ENCODE measurements around the gene CES2. TPM values are rescaled to one million over a fixed set of nuclear protein-coding genes. Genes with fewer than 3 reads are reported as not detected.

CES2 gene
- total and polyA plus RNA-seq, 5 donors, result 32.4 to 47.6 (median 39.0) TPM

DNA sequence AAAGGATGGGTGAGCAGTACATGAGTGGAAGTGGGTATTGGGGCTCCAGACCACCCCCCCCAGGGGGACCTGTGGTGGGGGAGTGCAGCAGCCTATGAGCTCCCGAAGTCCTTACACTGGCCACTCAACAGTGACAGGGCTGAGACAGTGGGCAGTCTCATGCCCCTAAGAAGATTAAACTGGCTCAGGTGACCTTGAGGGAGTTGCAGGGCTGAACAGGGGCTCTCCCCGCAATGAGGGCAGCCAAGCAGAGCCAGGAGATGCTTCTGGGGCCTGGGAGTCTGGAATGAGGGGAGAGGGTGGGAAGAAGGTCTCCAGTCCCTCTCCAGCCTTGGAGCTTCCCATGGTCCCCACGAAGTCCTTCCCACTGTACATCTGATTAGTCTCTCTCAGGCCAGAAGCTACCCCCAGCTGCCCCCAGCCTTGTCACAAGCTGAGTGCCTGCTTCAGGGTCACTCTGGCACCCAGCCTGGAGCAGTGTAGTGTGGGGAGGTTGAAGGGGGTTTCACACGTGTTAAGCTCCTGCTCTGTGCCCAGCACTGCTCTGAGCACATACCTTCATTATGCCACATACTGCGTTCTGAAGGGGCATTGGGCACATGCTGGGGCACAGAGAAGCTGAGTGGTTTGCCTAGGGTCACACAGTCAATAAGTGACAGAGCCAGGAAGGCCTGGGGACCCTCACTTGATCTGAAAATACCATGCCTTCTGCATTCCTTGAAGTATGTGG is 15.6 kb upstream of the CES2 start:
- peak in 2 of 3 donors; percentile 19 to 68 for DNase-seq
- H3K4me3 ChIP-seq (ENCODE audit: low read length), result no peak overlapping the region
- ATAC-seq, result peak; percentile 1 to 19
- intact Hi-C loops (cut with DNase I), result no loop called here
- H3K27ac ChIP-seq (ENCODE audit: low read length), result peak overlapping the region; percentile 83
- no peaks in the 10 kb centered on the region for H3K9me3 ChIP-seq (ENCODE audit: control insufficient read depth, low read length)
- peaks cover 3% of the 10 kb centered on the region for H3K4me1 ChIP-seq (ENCODE audit: control insufficient read depth, insufficient read depth, low read length)
- no peaks in the 10 kb centered on the region for H3K27me3 ChIP-seq (ENCODE audit: control insufficient read depth, insufficient read depth)
- WGBS, result 50% methylated on average over 5 of the region's 5 CpGs

DNA sequence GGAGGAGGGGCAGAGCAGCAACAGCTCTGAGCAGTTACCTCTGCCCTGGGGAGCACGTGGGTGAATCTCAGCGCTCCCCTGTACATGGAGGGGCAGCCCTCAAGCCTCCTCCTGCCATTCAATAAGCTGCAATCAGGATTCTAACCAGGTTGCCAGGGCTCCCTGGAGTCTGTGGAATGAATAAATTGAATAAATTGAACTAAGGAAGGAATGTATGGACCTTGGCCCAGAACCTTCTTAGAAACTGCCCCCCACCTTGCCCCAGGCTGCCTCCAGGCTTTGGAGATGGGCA is 15.1 kb upstream of the CES2 start:
- H3K27ac ChIP-seq (ENCODE audit: low read length), result peak overlapping the region; percentile 83
- intact Hi-C loops (cut with DNase I), result no loop called here
- no peaks in the 10 kb centered on the region for H3K27me3 ChIP-seq (ENCODE audit: control insufficient read depth, insufficient read depth)
- peak in 1 of 3 donors; percentile 48 for DNase-seq
- no peak overlapping the region for H3K4me3 ChIP-seq (ENCODE audit: low read length)
- peaks cover 3% of the 10 kb centered on the region for H3K4me1 ChIP-seq (ENCODE audit: control insufficient read depth, insufficient read depth, low read length)
- 56% methylated on average over 2 of the region's 2 CpGs for WGBS
- H3K9me3 ChIP-seq (ENCODE audit: control insufficient read depth, low read length), result no peaks in the 10 kb centered on the region
- ATAC-seq, result peak in 1 of 2 donors; percentile 10

DNA sequence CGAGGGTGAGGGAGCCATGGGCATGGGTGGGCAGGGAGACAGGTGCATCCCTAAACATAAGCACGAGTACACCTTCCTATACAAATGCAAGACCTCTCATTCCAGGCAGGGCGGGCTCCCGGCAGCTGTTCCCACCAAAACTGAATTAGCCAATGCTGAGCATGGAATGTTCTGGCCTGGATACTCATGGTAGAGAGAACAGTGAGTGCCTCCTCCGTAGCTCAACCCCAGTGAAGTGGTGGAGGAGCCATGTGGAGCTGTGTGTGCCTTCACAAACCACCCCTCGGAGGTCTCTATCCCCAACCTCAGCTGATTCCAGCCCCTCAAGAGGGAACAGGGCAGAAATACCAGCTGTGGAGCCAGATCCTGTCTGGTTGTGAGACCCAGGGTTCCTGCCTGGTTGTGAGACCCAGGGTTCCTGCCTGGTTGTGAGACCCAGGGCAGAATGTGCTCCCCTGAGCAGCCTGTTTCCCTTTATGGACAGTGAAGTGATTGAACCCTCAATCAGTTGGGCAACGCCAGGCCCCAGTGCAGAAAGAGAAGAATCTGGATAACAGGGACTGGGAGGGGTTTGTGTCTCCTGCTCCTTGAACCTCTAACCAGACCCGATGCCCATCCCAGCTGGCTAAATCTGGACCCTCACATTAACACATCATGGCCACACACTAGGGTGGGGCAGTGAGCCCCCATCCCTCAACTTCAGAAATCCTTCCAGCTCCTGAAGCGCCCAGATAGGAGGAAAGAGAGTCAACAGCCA is 14.2 kb upstream of the CES2 start:
- Histone ChIP-seq H3K4me3 (ENCODE audit: low read length) (no peak overlapping the region), H3K27ac (ENCODE audit: low read length) (peak overlapping the region; percentile 85), H3K9me3 (ENCODE audit: control insufficient read depth, low read length) (no peaks in the 10 kb centered on the region), H3K4me1 (ENCODE audit: control insufficient read depth, insufficient read depth, low read length) (peaks cover 3% of the 10 kb centered on the region), H3K27me3 (ENCODE audit: control insufficient read depth, insufficient read depth) (no peaks in the 10 kb centered on the region)
- intact Hi-C loops (cut with DNase I), result no loop called here
- peak; percentile 5 to 6 for ATAC-seq
- peak in 1 of 3 donors; percentile 23 for DNase-seq
- 56% methylated on average over 9 of the region's 9 CpGs for WGBS

DNA sequence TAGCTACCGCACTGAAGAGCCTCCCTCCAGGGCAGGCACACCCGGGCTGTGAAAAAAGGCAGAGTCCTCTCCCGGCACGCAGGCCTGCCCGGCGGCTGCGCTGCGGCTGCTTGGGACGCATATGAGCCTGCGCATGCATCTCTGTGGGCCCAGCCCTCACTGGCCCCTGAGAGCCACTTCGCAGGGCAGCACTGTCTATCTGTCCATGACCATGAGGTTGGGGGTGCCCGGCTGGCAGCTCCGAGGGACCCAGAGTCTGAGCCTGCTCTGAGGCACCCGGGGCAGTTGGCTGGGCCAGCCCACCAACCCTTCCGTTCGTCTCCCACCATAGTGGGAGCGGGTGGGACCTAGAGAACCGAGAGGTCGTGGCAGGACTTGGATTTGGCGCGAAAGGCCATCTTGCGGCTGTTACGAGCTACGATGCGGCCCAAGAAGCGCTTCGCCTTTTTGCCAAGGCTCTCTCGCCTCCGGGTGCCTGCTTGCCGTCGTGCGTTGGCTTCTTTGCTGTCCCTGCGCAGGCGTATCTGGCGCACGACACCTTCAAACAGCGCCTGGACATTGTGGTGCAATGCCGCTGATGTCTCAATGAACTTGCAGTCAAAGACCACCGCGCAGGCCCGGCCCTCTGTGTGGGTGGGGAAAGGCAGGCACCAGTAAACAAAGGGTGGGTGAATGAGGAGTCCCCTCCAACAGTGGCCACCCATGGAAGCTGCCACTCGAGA is 13.4 kb upstream of the CES2 start:
- Histone ChIP-seq H3K27ac (ENCODE audit: low read length) (peak overlapping the region; percentile 54), H3K27me3 (ENCODE audit: control insufficient read depth, insufficient read depth) (no peaks in the 10 kb centered on the region), H3K4me1 (ENCODE audit: control insufficient read depth, insufficient read depth, low read length) (peaks cover 3% of the 10 kb centered on the region), H3K4me3 (ENCODE audit: low read length) (no peak overlapping the region), H3K9me3 (ENCODE audit: control insufficient read depth, low read length) (no peaks in the 10 kb centered on the region)
- ATAC-seq (no peak), DNase-seq (peak in 2 of 3 donors; percentile 68 to 79)
- WGBS, result 53% methylated on average over 42 of the region's 42 CpGs
- intact Hi-C loops (cut with DNase I), result no loop called here

DNA sequence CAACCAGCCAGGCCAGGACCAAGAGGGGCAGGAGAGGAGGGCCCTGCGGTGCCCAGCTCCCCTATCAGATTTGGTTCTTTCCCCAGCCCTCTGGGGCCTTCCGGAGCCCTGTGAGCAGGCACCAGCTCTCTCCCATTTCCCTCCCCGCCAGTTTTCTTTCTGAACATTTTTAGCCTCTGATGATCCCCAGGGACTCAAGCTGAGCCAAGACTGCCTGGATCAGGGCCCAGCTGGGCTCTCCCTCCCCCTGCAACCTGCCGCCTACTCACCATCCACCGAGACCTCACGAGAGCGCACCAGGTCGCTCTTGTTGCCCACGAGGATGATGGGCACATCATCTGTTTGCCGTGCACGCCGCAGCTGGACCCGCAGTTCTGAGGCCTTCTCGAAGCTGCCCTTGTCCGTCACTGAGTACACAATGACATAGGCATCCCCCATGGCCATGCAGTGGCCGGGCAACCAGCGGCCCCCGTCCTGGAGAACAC is 12.0 kb upstream of the CES2 start:
- peak overlapping the region; percentile 58 for H3K27ac ChIP-seq (ENCODE audit: low read length)
- 43% methylated on average over 18 of the region's 18 CpGs for WGBS
- intact Hi-C loops (cut with DNase I), result no loop called here
- peak in 2 of 3 donors; percentile 79 to 83 for DNase-seq
- peak in 1 of 2 donors; percentile 0 for ATAC-seq
- H3K27me3 ChIP-seq (ENCODE audit: control insufficient read depth, insufficient read depth), result no peaks in the 10 kb centered on the region
- peaks cover 7% of the 10 kb centered on the region for H3K4me1 ChIP-seq (ENCODE audit: control insufficient read depth, insufficient read depth, low read length)
- no peaks in the 10 kb centered on the region for H3K9me3 ChIP-seq (ENCODE audit: control insufficient read depth, low read length)
- H3K4me3 ChIP-seq (ENCODE audit: low read length), result peak overlapping the region; percentile 67

DNA sequence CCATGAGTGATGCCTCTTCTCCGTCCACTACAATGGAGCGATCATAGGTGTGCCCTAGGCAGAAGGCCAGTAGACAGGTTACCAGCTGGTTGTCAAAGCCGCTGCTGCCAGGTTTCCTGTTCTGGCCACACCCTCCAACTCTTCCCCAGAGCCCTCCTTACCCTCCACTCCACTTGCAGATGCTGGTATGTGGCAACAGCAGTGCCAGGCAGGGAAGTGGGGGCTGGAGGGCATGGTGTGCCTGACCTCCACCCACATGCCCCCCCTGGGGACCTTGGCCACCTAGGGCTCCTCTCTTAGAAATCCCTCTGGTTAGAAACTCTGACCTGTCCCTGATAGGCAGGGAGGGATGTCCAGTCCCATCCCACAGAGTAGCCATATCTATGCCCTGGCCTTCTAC is 11.4 kb upstream of the CES2 start:
- intact Hi-C loops (cut with DNase I), result no loop called here
- no peak for DNase-seq
- ATAC-seq, result no peak

DNA sequence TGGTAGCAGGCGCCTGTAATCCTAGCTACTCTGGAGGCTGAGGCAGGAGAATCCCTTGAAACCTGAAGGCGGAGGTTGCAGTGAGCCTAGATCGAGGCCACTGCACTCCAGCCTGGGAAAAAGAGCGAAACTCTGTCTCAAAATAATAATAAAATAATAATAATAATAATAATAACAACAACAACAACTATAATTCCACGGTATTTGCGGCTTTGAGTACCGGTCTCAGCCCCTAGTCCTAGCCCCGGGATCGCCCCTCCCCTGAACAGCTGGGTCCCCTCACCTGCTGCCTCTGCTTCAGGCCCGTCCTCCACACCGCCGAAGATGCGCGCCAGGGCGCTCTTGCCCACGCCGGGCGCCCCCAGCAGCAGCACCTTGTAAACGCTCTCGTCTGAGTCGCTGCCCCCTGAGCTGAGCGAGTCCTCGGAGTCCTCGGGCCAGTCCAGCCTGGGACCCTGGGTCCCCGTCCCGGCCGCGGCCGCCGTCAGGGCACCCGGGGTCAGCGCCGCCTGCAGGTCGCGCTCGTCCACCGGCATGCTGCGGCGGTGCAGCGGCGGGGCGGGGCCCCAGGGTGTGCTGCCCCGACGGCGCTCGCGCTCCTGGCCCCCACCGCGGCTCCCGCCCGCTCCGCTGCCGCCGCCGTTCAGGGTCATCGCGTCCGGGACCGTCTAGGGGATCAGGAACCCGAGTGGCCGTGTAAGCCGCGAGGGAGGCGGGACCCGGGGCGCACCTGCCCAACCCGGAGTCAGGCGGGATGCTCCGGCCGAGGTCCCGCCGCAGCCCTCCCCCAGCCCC is 10.6 kb upstream of the CES2 start:
- Histone ChIP-seq H3K27me3 (ENCODE audit: control insufficient read depth, insufficient read depth) (no peaks in the 10 kb centered on the region), H3K27ac (ENCODE audit: low read length) (peak overlapping the region; percentile 75), H3K9me3 (ENCODE audit: control insufficient read depth, low read length) (no peaks in the 10 kb centered on the region), H3K4me3 (ENCODE audit: low read length) (peak overlapping the region; percentile 67), H3K4me1 (ENCODE audit: control insufficient read depth, insufficient read depth, low read length) (peaks cover 9% of the 10 kb centered on the region)
- 6% methylated on average over 72 of the region's 72 CpGs for WGBS
- ATAC-seq (peak; percentile 1 to 10), DNase-seq (peak in 2 of 3 donors; percentile 77 to 80)
- intact Hi-C loops (cut with DNase I), result no loop called here

More for the DNA sequence above, 11.4 kb upstream of the CES2 start:
- Histone ChIP-seq H3K27ac (ENCODE audit: low read length) (peak overlapping the region; percentile 58), H3K4me3 (ENCODE audit: low read length) (peak overlapping the region; percentile 67), H3K4me1 (ENCODE audit: control insufficient read depth, insufficient read depth, low read length) (peaks cover 9% of the 10 kb centered on the region), H3K27me3 (ENCODE audit: control insufficient read depth, insufficient read depth) (no peaks in the 10 kb centered on the region), H3K9me3 (ENCODE audit: control insufficient read depth, low read length) (no peaks in the 10 kb centered on the region)
- WGBS, result 56% methylated on average over 3 of the region's 3 CpGs

DNA sequence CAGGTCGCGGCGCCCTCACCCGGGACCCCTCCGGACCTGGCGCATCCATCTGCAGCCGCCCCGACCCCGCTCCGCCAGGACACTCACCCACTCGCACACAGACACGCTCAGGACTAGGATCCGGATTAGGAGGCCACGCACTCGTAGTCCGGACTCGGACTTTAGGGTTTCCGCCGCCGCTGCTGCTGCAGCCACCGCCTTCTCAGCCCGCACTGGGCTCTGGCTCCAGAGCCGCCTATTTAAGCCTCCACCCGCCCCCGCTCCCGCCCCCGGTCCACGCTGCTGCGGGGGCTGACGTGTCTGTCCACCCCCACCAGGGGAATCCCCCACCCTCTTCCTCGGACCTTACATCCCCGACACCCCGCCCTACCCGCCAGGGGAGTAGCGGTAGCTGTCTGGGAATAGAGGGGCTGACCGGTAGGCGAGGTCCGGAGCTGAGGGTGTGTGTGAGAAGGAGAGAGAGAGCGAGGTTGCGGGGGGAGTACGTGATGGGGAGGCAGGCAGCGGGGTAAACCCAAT is 9.9 kb upstream of the CES2 start, which contains the start of gene RRAD:
Gene RRAD (minus strand): TSS at position 214 of the 519 bp plus-strand sequence. CDS start 356 bp downstream, outside the sequence.
- no peaks in the 10 kb centered on the region for H3K27me3 ChIP-seq (ENCODE audit: control insufficient read depth, insufficient read depth)
- peaks cover 6% of the 10 kb centered on the region for H3K4me1 ChIP-seq (ENCODE audit: control insufficient read depth, insufficient read depth, low read length)
- ATAC-seq, result peak; percentile 59 to 64

DNA sequence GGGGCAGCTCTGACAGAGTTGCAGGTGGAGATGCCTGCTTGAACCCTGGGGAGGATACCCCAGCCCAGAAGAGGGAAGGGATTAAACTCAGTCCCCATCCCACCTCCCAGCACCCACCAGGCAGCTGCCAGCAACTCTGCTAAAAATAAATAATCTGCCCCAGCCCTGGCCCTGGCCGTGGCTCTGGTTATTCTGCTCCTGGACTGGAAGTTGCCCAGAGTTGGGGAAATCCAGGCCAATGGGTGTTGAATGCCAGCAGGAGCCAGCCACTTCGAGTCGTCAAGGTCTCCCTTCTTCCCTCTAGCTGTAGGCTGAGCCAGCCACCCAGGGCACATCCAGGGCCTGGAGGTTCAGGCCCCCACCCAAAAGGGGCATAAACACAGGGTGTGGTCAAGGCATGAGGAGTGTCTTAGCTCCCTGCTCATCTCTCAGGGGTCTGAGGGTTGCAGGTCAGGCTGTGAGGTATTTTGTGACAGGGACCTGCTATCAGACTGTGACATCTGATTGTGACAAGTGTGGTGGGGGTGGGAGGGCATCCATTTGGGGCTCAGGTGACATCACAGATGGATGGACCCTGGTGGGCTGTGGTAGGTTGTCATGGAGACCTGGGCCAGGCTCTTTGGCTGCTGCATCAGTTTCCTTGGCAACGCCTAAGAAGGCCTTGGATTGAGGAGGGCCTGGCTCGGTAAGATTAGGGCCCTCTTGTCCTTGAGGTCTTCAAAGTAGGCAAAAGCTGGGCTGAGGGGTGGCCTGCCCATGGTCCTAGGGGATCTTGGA is 9.0 kb upstream of the CES2 start:
- WGBS, result 48% methylated on average over 5 of the region's 5 CpGs
- peak overlapping the region; percentile 86 for H3K27ac ChIP-seq (ENCODE audit: low read length)
- peak overlapping the region; percentile 67 for H3K4me3 ChIP-seq (ENCODE audit: low read length)
- no peaks in the 10 kb centered on the region for H3K9me3 ChIP-seq (ENCODE audit: control insufficient read depth, low read length)
- intact Hi-C loops (cut with DNase I), result no loop called here
- ATAC-seq, result peak; percentile 13 to 23
- peak in 2 of 3 donors; percentile 76 to 78 for DNase-seq
- no peaks in the 10 kb centered on the region for H3K27me3 ChIP-seq (ENCODE audit: control insufficient read depth, insufficient read depth)
- H3K4me1 ChIP-seq (ENCODE audit: control insufficient read depth, insufficient read depth, low read length), result peaks cover 6% of the 10 kb centered on the region

More for the DNA sequence above, 9.9 kb upstream of the CES2 start, which contains the start of gene RRAD:
- DNase-seq, result peak; percentile 76 to 91 (median 90)
- WGBS, result 3% methylated on average over 42 of the region's 42 CpGs
- intact Hi-C loops (cut with DNase I), result no loop called here
- peak within 1 kb of the TSS; percentile 86 for H3K27ac ChIP-seq (ENCODE audit: low read length)
- peak within 1 kb of the TSS; percentile 67 for H3K4me3 ChIP-seq (ENCODE audit: low read length)
- H3K9me3 ChIP-seq (ENCODE audit: control insufficient read depth, low read length), result no peaks in the 10 kb centered on the region

Data from right cardiac atrium (tissue), 5 donors.